ENCODE results near the gene MTARC2. TPM values are rescaled to one million over a fixed set of nuclear protein-coding genes. Genes with fewer than 3 reads are reported as not detected.

Gene MTARC2
- total and polyA plus RNA-seq, 2 donors from 2014 or later = 28.6 to 95.2 TPM

GRCh38 chr1:220803401-220804201, 55.5 kb downstream of the MTARC2 start:
- peak overlapping the region in 1 of 3 donors; percentile 12 for H3K9ac ChIP-seq (ENCODE audit: low read length in 3 of 3)
- DNase-seq = peak in 1 of 5 donors; percentile 45
- TF ChIP-seq CTCF (IDR thresholded peaks at IDR 0.05; ENCODE audit: borderline replicate concordance, extremely low read depth, insufficient read depth) = peak; percentile 70
- peak; percentile 21 for FAIRE-seq
- H3K4me1 ChIP-seq (ENCODE audit: control insufficient read depth in 2 of 3, insufficient read depth in 2 of 3, low read depth in 1 of 3, low read length in 3 of 3) = peaks cover 0 to 6% (median 0%) of the 10 kb centered on the region in 3 donors
- H3K27ac ChIP-seq (ENCODE audit: low read depth in 2 of 2, low read length in 2 of 2) = no peak overlapping the region
- peaks cover 0 to 9% (median 8%) of the 10 kb centered on the region in 3 donors for H3K36me3 ChIP-seq (ENCODE audit: control insufficient read depth in 2 of 3, insufficient read depth in 3 of 3, low read length in 3 of 3)
- intact Hi-C loops (cut with DNase I) = no loop called here
- no peaks in the 10 kb centered on the region for H3K9me3 ChIP-seq (ENCODE audit: control insufficient read depth in 2 of 3, insufficient read depth in 1 of 3, low read length in 3 of 3)
- no peak overlapping the region for H3K4me3 ChIP-seq (ENCODE audit: low read length in 3 of 3)
- no peaks in the 10 kb centered on the region for H3K27me3 ChIP-seq (ENCODE audit: control insufficient read depth, insufficient read depth, low read length)

DNA sequence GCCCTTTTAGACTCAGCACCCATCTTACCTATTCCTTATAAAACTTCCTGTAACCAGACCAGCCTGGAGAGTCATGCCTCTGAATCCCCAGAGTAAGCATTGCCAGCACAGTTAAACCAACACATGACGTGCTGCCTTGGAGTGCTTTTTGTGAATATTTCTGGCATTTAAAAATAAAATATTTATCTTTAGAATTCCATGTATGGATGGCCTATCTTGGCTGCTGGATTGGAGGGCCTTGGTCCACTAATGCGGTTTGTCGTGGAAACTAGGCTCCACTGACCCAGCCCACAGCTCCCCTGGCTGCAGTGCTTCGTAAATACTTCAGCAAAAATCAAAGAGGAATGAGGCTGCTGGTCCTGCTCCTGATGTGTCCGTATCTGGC, 56.1 kb downstream of the MTARC2 start:
- Histone ChIP-seq H3K27ac (ENCODE audit: low read depth in 2 of 2, low read length in 2 of 2) (no peak overlapping the region), H3K4me3 (ENCODE audit: low read length in 3 of 3) (no peak overlapping the region), H3K9ac (ENCODE audit: low read length in 3 of 3) (no peak overlapping the region), H3K36me3 (ENCODE audit: control insufficient read depth in 2 of 3, insufficient read depth in 3 of 3, low read length in 3 of 3) (peaks cover 0 to 9% (median 8%) of the 10 kb centered on the region in 3 donors), H3K4me1 (ENCODE audit: control insufficient read depth in 2 of 3, insufficient read depth in 2 of 3, low read depth in 1 of 3, low read length in 3 of 3) (peaks cover 0 to 6% (median 0%) of the 10 kb centered on the region in 3 donors), H3K27me3 (ENCODE audit: control insufficient read depth, insufficient read depth, low read length) (no peaks in the 10 kb centered on the region), H3K9me3 (ENCODE audit: control insufficient read depth in 2 of 3, insufficient read depth in 1 of 3, low read length in 3 of 3) (no peaks in the 10 kb centered on the region)
- no peak for TF ChIP-seq CTCF (IDR thresholded peaks at IDR 0.05; ENCODE audit: borderline replicate concordance, extremely low read depth, insufficient read depth)
- DNase-seq (no peak), FAIRE-seq (no peak)
- intact Hi-C loops (cut with DNase I) = no loop called here

DNA sequence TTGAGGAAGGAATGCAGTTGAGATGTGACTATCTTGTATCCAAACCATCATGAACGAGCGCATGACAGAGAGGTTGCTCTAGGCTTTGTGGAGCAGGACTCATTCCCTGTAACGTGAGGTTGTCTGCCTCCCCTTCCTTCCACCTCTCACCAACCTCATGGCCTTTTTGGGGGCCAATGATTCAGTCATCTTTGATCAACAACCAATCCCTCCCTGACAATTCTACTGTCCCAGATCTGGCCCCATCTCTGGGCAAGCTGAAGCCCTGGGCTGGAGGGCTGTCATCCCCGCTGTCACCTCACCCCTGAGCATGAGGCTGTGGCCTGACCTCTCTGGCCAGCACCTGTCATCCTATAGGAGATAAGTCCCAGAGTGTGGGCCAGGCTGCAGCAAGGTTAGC, 58.3 kb downstream of the MTARC2 start:
- DNase-seq = no peak
- no peaks in the 10 kb centered on the region for H3K9me3 ChIP-seq (ENCODE audit: control insufficient read depth in 2 of 3, insufficient read depth in 1 of 3, low read length in 3 of 3)
- H3K27me3 ChIP-seq (ENCODE audit: control insufficient read depth, insufficient read depth, low read length) = no peaks in the 10 kb centered on the region
- H3K4me1 ChIP-seq (ENCODE audit: control insufficient read depth in 2 of 3, insufficient read depth in 2 of 3, low read depth in 1 of 3, low read length in 3 of 3) = peaks cover 0 to 6% (median 2%) of the 10 kb centered on the region in 3 donors
- no peak overlapping the region for H3K27ac ChIP-seq (ENCODE audit: low read depth in 2 of 2, low read length in 2 of 2)
- no peak for FAIRE-seq
- H3K4me3 ChIP-seq (ENCODE audit: low read length in 3 of 3) = no peak overlapping the region
- H3K36me3 ChIP-seq (ENCODE audit: control insufficient read depth in 2 of 3, insufficient read depth in 3 of 3, low read length in 3 of 3) = peaks cover 0 to 9% (median 8%) of the 10 kb centered on the region in 3 donors
- intact Hi-C loops (cut with DNase I) = no loop called here
- no peak for TF ChIP-seq CTCF (IDR thresholded peaks at IDR 0.05; ENCODE audit: borderline replicate concordance, extremely low read depth, insufficient read depth)
- no peak overlapping the region for H3K9ac ChIP-seq (ENCODE audit: low read length in 3 of 3)
